ENCODE measurements around the gene TMEM131. TPM values are rescaled to one million over a fixed set of nuclear protein-coding genes. Genes with fewer than 3 reads are reported as not detected.

Gene TMEM131
- total RNA-seq, 2 donors from 2014 or later = 39.0 to 43.0 TPM

GRCh38 chr2:98015671-98016070, 19.9 kb upstream of the TMEM131 start:
- DNase-seq = peak; percentile 5
- no peak overlapping the region for H3K4me3 Mint-ChIP-seq
- 70% methylated on average over 1 of the region's 1 CpG; no CpG with 5 or more reads in 1 of the 2 experiments for WGBS, 2 experiments (ENCODE audit: insufficient coverage in 1 of 2, insufficient read length in 1 of 2)
- no peak for TF ChIP-seq CTCF (conservative IDR thresholded peaks at IDR 0.05)
- no peaks in the 10 kb centered on the region for H3K27me3 ChIP-seq (ENCODE audit: control insufficient read depth, insufficient read depth, low read length, poor library complexity, severe bottlenecking)
- H3K27me3 Mint-ChIP-seq (ENCODE audit: insufficient read depth) = peaks cover 2% of the 10 kb centered on the region
- H3K27ac Mint-ChIP-seq = no peak overlapping the region
- H3K9me3 ChIP-seq (ENCODE audit: control insufficient read depth, low read length) = no peaks in the 10 kb centered on the region
- peaks cover 3% of the 10 kb centered on the region for H3K4me1 ChIP-seq (ENCODE audit: control insufficient read depth, insufficient read depth, low read length)
- H3K4me3 ChIP-seq (ENCODE audit: low read length) = no peak overlapping the region
- H3K9ac ChIP-seq (ENCODE audit: extremely low read depth, low read length, poor library complexity, severe bottlenecking) = no peak overlapping the region
- no peaks in the 10 kb centered on the region for H3K36me3 ChIP-seq (ENCODE audit: control insufficient read depth, insufficient read depth, low read length)
- peaks cover 2% of the 10 kb centered on the region for H3K9me3 Mint-ChIP-seq
- H3K4me1 Mint-ChIP-seq = peaks cover 6% of the 10 kb centered on the region
- H3K36me3 Mint-ChIP-seq (ENCODE audit: low read depth) = no peaks in the 10 kb centered on the region
- no peak overlapping the region for H3K27ac ChIP-seq (ENCODE audit: low read depth, low read length)

GRCh38 chr2:98014379-98014778, 18.6 kb upstream of the TMEM131 start:
- Mint-ChIP-seq H3K4me1 (peaks cover 11% of the 10 kb centered on the region), H3K9me3 (peaks cover 2% of the 10 kb centered on the region), H3K27ac (no peak overlapping the region), H3K27me3 (ENCODE audit: insufficient read depth) (no peaks in the 10 kb centered on the region), H3K36me3 (ENCODE audit: low read depth) (no peaks in the 10 kb centered on the region), H3K4me3 (no peak overlapping the region)
- no peaks in the 10 kb centered on the region for H3K9me3 ChIP-seq (ENCODE audit: control insufficient read depth, low read length)
- H3K9ac ChIP-seq (ENCODE audit: extremely low read depth, low read length, poor library complexity, severe bottlenecking) = no peak overlapping the region
- no peak for TF ChIP-seq CTCF (conservative IDR thresholded peaks at IDR 0.05)
- peaks cover 3% of the 10 kb centered on the region for H3K4me1 ChIP-seq (ENCODE audit: control insufficient read depth, insufficient read depth, low read length)
- DNase-seq = peak; percentile 22
- H3K27me3 ChIP-seq (ENCODE audit: control insufficient read depth, insufficient read depth, low read length, poor library complexity, severe bottlenecking) = no peaks in the 10 kb centered on the region
- H3K36me3 ChIP-seq (ENCODE audit: control insufficient read depth, insufficient read depth, low read length) = no peaks in the 10 kb centered on the region
- no peak overlapping the region for H3K27ac ChIP-seq (ENCODE audit: low read depth, low read length)
- WGBS, 2 experiments (ENCODE audit: insufficient coverage in 1 of 2, insufficient read length in 1 of 2) = 94% methylated on average over 2 of the region's 2 CpGs; no CpG with 5 or more reads in 1 of the 2 experiments
- H3K4me3 ChIP-seq (ENCODE audit: low read length) = no peak overlapping the region

GRCh38 chr2:98013407-98014042, 17.8 kb upstream of the TMEM131 start:
- Histone ChIP-seq H3K9me3 (ENCODE audit: control insufficient read depth, low read length) (no peaks in the 10 kb centered on the region), H3K36me3 (ENCODE audit: control insufficient read depth, insufficient read depth, low read length) (no peaks in the 10 kb centered on the region), H3K4me3 (ENCODE audit: low read length) (no peak overlapping the region), H3K9ac (ENCODE audit: extremely low read depth, low read length, poor library complexity, severe bottlenecking) (no peak overlapping the region), H3K27me3 (ENCODE audit: control insufficient read depth, insufficient read depth, low read length, poor library complexity, severe bottlenecking) (no peaks in the 10 kb centered on the region), H3K4me1 (ENCODE audit: control insufficient read depth, insufficient read depth, low read length) (peaks cover 3% of the 10 kb centered on the region), H3K27ac (ENCODE audit: low read depth, low read length) (no peak overlapping the region)
- Mint-ChIP-seq H3K27me3 (ENCODE audit: insufficient read depth) (no peaks in the 10 kb centered on the region), H3K27ac (no peak overlapping the region), H3K36me3 (ENCODE audit: low read depth) (no peaks in the 10 kb centered on the region), H3K4me1 (peaks cover 11% of the 10 kb centered on the region), H3K9me3 (peaks cover 2% of the 10 kb centered on the region), H3K4me3 (no peak overlapping the region)
- peak; percentile 41 for DNase-seq
- WGBS, 2 experiments (ENCODE audit: insufficient coverage in 1 of 2, insufficient read length in 1 of 2) = 91% methylated on average over 15 of the region's 15 CpGs
- TF ChIP-seq CTCF (conservative IDR thresholded peaks at IDR 0.05) = no peak

All from endodermal cell (in vitro differentiated cells).